ENCODE results near the gene LMNTD1.

The LMNTD1 gene

DNA sequence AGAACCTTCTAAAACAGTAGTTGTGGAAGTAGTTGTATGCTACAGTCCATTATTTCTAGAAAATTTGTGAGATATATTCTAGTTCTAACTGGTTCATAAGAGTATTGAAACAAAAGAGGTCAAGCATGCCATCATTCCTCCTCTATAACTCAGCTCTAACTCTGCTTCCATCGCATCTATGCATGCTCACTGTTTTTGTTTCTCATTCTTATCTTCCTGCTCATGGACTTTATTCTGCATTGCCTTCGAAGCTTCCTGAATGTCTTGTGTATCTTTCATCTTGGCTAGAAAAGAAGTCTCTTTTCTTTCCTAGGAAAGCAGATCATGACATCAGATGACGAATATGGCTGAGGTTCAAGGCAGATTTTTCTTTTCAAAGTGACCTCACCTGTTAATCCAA, 402 bp downstream of the LMNTD1 start:
- no peak for DNase-seq (ENCODE audit: low spot score)

DNA sequence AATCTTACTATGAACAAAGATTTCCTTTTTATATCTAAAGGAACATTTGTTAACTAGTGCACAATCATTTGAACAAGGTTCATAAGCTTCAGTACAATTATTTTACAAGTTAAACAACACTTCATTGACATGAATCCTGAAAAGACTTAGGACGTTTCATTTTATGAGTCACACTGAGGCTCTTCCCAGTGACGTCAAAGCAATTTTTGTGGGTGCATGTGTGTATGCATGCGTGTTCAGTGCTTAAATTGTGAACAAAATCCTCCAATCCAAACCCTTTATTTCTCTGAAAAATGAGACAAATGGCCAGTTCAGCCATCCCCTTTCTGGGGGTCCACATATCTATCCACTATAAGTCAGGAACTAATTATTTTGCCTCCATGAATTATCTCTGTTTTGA, 2.9 kb downstream of the LMNTD1 start:
- no peak for DNase-seq (ENCODE audit: low spot score)

DNA sequence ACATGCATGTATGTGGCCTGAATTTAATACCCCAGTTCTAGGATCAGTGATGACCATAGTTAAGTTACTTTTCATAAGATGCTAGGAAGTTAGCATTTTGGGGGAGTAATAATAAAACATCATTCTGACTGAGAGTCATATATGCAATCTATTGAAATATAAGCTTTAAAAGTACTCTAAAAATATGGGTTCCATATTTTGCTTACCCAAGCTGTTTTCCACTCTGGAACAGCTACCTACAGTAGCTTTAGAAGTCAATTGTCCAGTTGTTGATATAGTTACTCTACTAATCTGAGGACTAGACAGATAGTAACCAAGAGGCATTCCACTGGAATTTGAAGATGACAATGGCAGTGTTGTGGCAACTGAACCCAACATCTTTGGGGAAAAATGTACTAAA, 4.0 kb downstream of the LMNTD1 start:
- DNase-seq (ENCODE audit: low spot score), result no peak

DNA sequence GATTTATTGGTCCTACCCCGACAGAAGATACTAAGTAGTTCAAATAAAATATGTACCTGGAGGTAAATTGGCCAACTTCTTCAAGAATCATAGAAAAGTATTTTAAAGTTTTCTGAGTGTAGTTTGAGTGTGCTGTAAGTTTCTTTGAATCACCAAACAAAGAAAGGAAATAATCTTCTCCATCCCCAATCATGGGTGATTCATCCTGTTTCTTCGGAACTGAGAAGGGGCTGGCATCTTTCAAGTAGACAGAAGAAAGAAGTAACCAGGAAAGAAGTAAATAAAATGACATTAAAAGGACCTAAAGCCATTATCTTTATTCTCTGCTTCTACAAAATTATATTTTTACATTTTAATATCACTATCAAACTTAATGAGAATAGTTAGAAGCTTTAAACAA, 6.8 kb downstream of the LMNTD1 start:
- DNase-seq (ENCODE audit: low spot score), result no peak

DNA sequence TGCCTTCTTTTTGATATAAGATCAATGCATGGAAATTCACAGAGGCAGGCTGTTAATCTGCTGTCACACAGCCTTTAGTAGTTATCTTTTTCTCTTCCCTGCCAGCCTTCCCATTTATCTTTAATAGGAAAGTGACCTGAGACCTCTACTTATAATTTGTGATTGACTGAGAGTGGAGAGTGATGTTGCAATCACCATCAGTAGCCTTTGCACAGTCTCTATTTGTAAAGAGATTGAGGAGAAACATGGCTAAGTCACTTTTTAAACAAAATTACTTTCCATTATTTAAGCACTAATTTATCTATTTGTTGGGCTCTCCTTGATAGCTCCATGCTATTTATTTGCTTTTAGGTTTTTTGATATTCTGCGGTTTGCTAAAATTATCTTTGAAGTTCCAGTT, 19.9 kb downstream of the LMNTD1 start:
- no peak for DNase-seq (ENCODE audit: low spot score)

DNA sequence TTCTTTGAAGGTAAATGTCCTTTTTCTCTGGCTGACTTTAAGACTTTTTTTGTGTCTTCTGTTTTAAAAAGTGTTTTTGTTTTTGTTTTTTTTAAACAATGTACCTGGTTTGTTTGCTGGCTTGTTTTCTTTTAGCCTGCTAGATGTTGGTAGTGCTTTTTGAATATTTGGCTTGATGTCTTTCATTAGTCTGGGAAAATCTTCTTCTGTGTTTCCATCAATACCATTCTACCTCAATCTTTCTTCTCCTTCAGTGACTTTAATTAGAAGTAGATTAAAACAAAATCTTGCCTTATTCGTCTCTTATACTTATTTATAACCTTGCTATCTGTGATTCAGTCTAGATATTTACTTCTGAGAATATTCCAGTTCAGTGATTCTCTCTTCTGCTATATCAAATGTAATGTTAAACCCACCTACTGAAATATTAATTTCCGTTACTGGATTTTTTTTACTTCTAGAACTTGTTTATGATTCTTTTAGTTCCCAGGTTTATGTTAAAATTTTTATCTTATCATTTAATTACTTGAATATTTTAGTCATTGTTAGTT, 21.5 kb downstream of the LMNTD1 start:
- no peak for DNase-seq (ENCODE audit: low spot score)

DNA sequence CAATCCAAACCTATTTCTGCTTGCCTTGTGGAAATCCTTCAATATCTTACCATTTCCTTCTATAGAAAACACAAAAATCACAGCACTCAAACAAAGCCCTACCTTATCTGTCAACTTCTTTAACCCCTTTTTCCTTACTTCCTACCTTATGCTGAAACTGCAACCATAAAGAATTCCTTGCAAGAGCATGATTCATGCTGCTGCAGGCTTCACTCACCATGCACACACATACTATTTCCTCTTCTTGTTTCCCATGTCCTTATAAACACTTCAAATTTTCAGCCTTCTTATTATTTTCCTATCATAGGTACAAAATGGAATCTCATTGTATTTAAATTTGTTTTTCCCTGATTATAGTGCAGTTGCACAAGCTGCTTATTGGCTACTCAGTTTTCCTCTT, 23.3 kb downstream of the LMNTD1 start:
- no peak for DNase-seq (ENCODE audit: low spot score)

DNA sequence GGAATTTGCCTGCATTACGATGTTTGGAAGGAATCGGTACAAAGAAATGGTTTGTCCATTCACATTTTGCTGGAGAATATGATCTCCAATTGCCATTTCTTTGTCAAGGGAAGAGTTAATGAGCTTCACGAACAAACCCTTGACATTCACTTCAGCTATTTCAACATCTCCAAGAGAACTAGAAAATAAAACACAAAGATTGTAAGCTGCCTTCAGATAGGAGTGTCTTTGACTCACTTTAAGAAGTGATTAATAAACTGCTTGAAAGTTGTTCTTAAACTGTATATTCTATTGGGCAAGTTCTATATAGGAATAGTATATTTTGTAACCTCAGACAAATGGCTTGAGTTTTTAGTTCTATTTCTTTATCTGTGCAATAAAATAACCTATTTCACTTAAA, 26.3 kb downstream of the LMNTD1 start:
- DNase-seq (ENCODE audit: low spot score), result no peak

DNA sequence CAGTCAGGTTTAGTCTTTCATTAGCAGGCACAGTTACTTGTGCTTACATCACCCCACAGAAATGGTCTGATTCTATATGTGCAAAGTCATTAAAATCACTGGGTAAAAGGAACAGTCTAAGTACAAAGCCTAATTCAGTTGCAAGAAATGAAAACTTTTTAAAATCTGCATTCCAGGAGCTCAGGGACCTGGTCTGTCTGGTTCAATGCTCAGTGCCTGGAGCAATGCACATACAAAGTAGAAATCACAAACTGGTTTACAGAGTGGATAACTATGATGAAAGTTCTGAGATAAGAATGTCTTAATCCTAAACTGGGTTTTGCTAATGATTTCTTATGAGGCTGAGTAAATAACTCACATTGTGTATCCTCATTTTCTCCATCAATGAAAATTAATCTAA, 28.7 kb downstream of the LMNTD1 start:
- DNase-seq (ENCODE audit: low spot score), result no peak

DNA sequence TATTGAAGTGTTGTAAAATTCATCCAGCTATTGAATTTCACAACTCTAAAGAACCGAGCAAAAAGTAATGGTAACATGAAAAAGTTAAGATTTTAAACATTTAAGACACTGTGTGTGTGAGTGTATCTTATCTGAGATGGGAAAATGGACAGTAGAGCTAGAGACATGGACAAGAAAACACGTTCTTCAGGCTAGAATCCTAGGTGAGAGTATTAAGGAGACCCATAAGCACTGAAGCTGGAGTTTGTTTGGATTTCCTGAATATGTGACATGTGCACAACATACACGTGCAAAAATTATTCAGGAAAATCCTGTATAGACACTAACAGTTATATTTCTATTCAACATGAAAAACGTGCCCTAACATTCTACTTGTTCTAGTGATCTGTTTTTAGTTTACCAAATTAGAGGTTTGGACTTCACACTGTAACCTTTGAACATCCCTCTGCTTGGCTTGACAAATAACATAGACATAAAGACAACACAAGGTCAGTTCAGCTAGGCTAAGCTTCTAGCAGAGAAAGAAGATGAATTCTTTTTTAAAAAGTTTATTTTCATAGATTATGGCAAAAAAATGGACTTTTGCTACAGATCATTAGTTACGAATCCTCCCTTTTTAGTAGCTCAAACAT, 31.3 kb downstream of the LMNTD1 start:
- no peak for DNase-seq (ENCODE audit: low spot score)

DNA sequence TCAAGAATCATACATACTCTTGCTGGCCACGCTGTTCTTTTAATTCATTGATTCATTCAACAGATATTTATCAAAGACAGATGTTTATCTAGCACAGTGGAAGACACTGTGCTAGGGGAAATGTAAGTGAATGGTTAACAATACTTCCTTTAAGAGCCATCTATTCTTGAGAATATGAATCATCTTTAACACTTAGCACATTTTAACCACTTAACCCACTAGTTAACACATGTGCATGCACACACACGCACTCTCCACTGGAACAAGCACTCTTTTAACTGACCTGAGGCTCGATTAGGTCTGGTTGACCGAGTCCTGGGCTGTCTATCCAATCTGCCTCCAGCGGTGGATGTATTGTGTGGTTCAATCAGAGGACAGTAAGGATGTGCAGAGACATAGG, 34.6 kb downstream of the LMNTD1 start:
- DNase-seq (ENCODE audit: low spot score), result no peak

DNA sequence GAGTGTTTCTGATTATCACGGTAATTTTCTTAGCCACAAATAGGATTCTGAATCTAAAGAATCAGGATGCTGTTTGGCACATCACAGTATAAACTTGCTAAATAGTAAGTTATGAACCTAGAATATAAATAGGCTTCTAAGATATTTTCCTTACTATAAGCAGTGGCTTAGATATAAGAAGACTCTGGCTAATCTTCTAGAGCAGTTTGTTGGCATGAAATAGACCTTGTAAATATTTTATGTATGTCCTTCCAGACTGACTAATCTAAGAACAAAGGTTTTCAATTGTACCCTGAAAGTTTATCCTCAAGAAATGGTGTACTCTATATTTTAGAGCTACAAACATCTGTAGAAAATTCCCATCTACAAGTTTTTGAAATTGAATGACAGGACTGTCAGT, 48.3 kb downstream of the LMNTD1 start:
- no peak for DNase-seq (ENCODE audit: low spot score)

DNA sequence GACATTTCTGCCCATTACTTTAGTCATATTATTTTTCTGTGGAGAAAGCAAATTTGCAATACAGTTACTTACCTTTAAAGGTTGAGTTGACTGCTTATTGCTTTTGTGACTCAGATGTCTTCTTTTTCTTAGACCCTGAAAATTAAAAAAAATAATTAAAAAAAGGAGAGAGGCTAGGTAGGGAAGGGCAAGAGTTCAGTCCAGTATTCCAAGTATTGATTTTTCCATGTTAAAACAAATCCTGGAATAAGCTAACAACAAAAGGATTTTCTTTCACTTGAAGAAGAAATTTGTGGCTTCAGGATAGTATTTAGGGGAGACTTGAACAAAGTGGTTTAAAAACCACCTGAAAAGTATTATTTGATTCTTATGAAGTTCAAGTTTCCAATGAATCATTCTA, 49.4 kb downstream of the LMNTD1 start:
- no peak for DNase-seq (ENCODE audit: low spot score)

DNA sequence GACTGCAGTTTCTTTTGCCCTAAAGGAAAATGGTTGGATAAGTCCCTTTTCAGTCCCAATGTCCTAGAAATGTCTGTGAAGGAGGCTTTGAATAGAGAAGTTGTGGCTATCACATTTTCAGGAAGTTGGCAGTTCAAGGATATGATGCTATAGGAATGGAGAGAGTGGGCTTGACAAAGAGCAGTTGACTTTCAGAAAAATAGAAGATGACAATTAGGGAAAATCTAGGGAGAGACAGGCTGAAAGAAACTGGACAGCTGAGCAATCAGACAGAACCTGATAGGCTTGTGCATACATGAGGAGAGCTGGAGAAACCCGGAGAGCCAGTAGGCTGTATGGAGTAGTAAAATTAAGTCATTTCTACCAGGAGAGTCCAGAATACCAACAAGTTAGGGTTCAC, 50.5 kb downstream of the LMNTD1 start:
- DNase-seq (ENCODE audit: low spot score), result no peak

DNA sequence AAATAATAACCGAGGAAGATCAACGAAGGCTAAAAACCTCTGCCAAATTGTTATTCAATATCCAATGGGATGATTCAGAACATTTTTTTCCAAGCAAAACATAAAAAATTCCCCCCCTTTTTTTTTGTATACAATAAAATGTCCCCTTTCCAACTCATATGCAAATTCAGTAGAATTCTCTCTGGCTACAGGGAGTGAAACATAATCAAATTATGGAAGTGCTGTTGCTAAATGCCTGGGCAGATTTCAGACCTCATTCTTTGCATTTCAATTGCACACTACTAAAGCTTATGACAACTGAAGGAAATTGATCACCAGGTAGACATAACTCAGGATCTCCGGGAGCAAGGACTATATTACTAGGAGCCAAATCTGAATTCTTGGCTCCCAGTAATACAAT, 51.0 kb downstream of the LMNTD1 start:
- DNase-seq (ENCODE audit: low spot score), result no peak

DNA sequence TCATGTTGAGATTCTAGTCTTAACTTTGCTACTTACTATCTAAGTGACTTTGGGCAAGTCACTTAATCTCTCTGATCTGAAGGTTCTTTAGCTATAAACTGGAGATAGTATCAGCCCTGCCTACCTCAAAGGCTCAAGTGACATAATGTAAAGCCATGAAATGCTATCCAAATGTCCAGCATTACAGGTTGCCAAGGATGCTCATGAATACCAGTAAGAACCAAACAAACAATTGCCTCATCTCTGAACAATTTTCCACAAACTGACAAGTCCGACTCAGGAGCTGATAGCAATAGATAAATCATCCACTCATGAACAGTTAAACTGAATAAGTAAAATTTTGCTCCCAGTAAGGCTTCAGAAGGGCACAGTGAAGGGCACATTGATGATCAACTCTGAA, 51.5 kb downstream of the LMNTD1 start:
- no peak for DNase-seq (ENCODE audit: low spot score)

DNA sequence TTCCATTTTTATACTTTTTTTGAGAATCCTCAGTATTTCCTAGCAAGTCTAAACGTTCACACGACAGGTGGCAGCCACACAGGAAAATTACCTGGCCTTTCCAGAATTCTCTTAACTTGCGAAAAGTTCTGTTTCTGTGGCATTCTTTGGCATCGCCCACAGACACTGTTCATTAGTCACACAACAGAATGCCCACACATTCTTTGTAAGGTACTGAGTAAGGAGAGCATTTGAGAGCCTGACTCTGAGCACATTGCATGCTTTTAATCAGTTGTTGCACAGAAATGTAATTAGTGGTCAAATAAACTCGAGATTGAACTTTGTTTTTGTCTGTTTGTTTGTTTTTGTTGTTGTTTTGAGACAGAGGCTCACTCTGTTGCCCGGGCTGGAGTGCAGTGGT, 52.4 kb downstream of the LMNTD1 start:
- no peak for DNase-seq (ENCODE audit: low spot score)

DNA sequence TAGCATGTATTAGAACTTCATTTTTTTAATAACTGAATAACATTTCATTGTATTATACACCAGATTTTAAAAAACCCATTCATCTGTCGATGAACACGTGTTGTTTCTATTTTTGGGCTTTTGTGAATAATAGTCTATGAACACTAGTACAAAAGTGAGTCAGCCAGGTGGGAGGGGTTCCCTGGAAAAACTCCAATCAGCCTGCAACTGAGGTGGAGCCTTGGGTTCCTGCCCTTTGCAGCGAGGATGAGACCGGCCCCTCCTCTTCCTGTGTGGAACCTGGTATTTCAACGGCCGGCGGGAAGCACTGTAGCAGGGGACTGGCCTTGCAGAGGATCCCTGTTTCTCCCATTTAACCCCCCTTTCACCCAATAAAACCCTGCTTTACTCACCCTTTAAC, 56.1 kb downstream of the LMNTD1 start:
- no peak for DNase-seq (ENCODE audit: low spot score)

DNA sequence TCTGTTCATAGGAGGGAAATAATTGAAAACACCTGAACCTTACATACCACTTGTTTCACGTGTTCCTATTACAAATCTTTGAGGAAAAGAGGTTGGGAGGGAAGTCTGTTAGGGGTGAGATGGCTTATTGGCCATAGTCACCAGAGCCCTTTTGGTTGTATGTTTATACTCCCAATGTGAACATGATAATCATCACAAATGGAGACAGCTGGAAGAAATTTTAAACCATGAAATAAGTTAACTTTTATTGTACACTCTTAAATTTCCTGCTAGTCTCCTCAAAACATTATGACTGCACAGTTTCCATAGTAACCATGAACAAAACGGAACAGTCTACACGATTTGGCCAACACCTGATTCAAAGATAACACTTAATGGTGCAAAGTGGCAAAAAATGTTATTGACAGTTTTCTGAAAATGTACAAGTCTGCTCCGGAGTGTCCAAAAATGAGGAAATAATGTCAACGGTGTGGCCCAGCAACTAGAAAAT, 56.9 kb downstream of the LMNTD1 start:
- no peak for DNase-seq (ENCODE audit: low spot score)

DNA sequence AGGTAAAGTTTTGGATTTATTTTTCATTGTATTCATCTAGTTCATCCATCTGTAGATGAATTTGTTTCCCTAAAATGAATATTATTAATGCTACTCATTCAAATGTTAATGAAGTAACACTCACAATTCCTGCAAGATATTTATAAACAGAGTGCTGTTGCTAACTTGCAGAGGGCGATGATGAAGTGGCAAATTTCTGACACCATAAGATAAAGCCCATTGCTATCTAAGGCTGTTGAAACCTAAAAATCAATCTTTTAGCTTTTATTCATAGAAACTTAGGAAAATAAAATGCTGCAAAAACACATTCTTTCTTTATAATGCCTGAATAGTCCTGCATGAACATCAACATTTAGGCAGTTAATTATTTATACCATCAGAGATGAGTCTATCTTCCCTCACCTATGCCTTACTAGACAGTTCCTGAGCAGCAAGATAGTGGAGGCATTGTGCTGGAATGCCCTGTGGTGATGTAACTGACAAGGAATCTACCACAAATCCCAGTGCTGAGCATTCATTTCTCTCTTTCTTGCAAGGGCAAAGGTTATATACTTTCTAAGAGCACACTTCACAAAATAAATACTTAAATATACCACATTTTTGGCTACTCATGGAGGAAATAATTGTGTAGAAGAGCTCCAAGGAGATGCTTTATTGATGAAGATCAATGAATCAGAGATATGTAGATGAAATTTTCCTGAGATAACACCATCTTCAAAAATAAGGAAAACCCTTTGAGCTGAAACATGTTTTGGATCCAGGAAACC, 57.6 kb downstream of the LMNTD1 start:
- DNase-seq (ENCODE audit: low spot score), result no peak

DNA sequence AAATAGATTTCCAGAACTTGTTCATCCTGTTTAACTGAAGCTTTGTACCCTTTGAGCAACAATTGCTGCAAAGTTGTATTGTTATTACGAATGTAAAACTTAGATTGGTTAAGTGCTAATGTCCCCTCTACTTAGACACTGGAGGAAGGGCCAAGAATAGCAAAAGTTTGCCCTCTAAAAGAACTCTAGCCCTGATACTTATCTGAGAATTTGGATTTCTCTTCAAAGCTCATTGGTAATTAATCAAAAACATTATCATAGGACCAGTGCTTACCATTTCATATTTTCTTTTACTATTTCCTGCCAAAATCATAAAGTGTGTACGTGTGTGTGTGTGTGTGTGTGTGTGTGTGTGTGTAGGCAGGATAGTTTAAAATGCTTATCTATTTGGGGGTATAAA, 58.2 kb downstream of the LMNTD1 start:
- DNase-seq (ENCODE audit: low spot score), result no peak

DNA sequence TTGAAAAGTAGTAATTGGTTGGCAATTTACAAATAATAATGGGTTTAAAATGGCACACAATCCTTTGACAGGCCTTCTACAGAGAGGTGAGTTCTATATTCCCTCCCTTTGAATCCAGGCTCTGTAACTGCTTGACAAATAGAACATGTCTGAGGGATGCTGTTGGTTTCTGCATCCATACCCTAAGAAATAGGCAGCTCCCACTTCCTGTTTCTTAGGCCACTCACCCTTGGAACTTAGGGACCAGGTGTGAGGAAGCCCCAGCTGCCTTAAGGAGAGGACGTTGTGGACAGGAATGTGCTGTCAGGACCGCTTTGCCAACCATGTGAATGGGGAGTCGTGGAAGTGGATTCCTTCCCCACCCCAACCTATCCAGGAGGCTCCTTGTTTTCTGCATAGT, 59.4 kb downstream of the LMNTD1 start:
- no peak for DNase-seq (ENCODE audit: low spot score)

DNA sequence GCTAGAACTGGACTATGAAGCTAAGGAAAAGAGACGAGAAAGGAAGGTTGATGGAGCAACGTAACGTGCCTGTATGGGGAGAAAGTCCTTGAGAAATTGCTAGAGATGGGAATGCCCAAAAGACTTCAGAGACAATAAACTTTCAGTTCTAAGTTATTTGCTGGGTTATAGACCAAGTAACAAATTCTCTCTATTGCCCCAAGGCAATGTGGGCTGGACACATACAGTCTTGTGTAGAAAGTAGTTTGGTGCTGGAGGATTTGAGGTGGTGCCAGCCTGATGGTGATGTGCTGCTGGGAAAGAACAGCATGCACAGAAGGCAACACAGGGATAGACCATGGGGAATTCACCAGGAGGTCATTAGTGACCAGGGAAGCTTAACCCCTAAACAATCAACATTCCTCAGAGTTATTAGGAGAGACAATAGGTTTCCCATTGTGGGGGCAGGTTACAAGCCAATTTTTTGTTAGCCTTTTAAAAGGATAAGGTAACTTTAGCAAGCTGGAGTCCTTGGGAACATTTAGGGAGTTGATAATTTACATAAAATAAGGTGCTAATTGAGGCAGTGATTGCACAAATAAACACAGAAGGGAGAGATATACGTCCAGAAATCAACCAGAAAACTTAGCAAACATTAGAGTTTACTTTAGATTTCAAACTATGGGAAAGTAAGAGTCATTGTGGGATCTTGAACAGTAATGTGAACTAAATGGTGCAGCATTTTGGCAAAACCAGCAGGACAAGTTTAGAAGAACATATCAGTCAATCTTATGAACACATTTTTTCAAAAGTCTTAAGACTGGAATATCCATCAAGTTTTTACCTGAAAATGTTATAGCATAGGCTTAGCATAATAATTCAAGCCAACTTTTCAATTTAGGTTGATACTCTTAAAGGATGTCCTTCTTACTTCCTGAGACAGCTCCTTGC, 61.4 kb downstream of the LMNTD1 start:
- DNase-seq (ENCODE audit: low spot score), result no peak

Data from HuH-7.5 (cell line).